T1000 (cell line): ENCODE data around the gene LTBR.
A peak's percentile ranks its signal among the peaks of the same experiment; 100 is the strongest.

Experiments
- DNase-seq: peaks from one replicate; lab custom pipeline; 2025; ENCODE audit warnings: mixed read lengths; lab: John Stamatoyannopoulos, UW

LTBR gene

GRCh38 chr12:6384499-6385436 lies 806 bp downstream of the LTBR start:
- DNase-seq = no peak

- DNase-seq = no peak
These were observed 2.1 kb downstream of the LTBR start for GRCh38 chr12:6386038-6386437.

GRCh38 chr12:6386491-6386890 lies 2.5 kb downstream of the LTBR start:
- no peak for DNase-seq

GRCh38 chr12:6387541-6387940 lies 3.6 kb downstream of the LTBR start:
- no peak for DNase-seq

DNA sequence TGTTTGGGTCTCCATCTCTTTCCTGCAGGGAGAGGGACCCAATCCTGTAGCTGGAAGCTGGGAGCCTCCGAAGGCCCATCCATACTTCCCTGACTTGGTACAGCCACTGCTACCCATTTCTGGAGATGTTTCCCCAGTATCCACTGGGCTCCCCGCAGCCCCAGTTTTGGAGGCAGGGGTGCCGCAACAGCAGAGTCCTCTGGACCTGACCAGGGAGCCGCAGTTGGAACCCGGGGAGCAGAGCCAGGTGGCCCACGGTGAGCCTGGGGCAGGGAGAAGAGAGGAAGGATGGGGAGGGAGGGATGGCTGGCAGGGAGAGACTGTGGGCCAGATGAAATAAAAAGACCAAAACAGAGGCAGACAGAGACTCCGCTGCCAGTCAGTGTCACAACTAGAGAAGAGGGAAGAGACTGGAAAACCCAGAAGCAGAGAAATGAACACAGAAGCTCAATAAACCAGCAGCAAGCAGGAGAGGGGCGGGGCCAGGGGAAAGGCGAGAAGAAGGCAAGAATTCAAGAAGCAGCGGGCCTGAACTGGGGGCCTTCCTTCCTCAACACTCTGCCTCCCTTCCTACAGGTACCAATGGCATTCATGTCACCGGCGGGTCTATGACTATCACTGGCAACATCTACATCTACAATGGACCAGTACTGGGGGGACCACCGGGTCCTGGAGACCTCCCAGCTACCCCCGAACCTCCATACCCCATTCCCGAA lies 6.3 kb downstream of the LTBR start:
- DNase-seq = no peak

GRCh38 chr12:6391013-6391412 lies 7.1 kb downstream of the LTBR start:
- no peak for DNase-seq

DNA sequence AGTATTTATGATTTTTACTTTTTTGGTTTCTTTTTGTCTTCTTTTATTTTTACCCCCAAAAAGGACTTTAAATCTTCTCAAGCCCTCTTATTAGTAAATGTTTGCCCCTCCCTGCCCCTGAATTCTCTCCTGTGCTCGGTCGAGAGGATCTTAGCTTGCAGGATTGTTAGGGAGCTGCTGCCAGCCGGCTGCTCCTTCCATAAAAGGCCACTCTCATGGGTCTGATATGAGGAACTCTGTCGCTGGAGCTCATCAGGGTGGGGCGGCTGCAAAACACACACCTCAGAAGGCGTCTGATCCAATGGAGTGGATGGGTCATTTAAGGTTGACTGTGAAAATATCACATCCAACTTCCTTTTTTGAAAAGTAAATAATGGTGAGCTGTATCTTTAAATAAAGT lies 8.5 kb downstream of the LTBR start:
- no peak for DNase-seq

DNA sequence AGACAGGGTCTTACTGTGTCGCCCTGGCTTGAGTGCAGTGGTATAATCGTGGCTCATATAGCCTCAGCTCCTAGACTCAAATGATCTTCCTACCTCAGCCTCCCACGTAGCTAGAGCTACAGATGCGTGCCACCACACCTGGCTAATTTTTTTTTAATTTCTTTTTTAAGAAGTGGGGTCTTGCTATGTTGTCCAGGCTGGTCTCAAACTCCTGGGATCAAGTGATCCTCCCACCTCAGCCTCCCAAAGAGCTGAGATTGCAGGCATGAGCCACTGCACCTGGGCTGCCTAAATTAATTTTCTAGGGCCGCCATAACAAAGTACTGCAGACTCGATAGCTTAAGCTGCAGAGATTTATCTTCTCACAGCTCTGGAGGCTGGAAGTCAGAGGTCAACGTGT lies 9.1 kb downstream of the LTBR start:
- DNase-seq = no peak

DNA sequence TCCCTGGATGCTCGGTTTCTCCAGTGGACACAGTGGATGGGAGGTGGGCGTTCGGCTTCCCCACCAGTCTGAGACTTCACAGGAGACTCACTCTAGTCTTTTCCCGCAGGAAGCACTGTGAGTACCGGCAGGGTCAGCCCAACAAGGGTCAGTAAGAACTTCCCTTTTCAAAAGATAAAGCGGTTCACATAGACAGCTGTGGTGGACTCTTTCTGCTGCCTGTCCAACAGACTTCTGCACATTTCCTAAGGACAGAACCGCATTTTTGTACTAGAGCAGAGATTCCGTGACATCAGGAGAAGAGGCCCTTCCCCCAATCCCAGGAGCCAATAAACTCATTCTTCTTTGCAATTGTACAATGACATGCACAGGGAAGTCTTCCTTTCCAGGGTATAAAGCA lies 10.4 kb downstream of the LTBR start:
- no peak for DNase-seq

- DNase-seq = no peak
These were observed 12.1 kb downstream of the LTBR start for GRCh38 chr12:6396031-6396430.

DNA sequence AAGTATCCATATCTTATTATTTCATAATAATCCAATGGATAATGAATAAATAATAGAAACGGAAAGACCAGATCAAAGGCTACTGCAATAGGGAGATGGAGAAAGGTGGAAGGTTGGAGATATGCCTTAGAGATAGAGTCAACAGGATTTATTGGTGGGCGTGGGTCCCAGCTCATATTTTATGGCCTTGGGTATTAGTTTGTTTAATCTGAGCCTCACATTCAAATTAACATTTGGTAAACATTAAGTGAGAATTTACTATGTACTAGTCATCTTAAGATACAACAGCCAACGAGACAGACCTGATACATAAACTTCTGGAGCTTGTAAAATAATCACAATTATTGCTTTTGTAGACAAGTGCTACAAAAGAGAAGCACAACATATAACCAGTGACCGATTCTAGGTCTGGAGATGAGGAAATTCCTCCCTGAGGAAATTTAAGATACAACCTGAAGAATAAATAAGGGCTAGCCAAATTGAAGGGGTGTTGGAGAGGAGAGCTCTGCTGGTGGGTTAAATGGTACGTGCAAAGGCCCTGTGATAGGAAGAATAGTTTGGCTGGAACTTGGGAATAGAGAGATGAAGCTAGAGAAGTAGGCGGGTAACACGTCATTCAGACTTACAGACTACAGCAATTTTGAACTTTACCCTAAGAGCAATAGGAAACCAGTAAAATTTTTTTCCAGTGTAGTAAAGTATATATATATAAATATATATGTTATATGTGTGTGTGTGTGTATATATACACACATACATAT lies 16.1 kb downstream of the LTBR start:
- no peak for DNase-seq

GRCh38 chr12:6404390-6404789 lies 20.4 kb downstream of the LTBR start:
- no peak for DNase-seq

GRCh38 chr12:6405963-6406362 lies 22.0 kb downstream of the LTBR start:
- DNase-seq = no peak

DNA sequence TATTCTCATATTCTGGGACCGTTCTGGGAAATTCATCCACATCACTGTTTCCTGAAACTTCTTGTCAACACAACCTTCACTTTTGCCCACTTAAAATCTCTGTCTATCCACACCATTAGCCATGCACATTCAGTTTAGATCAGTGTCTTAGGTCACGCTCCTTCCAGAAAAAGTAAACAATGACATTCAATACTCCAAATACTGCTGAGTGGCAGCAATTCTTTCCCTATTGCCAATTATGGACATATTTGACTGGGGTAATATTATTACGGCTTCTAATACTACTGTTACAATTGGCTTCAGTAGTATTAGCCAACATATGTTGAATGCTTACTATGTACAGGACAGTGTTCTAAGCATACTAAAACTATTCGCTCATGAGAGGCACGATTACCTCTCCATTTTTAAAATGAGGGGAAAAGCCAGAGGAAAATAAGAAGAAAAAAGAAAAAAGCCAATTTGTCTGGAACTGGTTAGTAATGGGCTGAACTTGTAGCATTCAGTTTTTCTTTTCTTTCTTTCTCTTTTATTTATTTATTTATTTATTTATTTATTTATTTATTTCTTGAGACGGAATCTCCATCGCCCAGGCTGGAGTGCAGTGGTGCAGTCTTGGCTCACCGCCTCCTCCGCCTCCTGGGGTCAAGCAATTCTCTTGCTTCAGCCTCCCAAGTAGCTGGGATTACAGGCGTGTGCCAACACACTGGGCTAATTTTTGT lies 23.4 kb downstream of the LTBR start:
- DNase-seq = no peak

GRCh38 chr12:6416596-6416995 lies 32.6 kb downstream of the LTBR start:
- DNase-seq = no peak

- DNase-seq = no peak
These were observed 34.8 kb downstream of the LTBR start for GRCh38 chr12:6418796-6419195.

DNA sequence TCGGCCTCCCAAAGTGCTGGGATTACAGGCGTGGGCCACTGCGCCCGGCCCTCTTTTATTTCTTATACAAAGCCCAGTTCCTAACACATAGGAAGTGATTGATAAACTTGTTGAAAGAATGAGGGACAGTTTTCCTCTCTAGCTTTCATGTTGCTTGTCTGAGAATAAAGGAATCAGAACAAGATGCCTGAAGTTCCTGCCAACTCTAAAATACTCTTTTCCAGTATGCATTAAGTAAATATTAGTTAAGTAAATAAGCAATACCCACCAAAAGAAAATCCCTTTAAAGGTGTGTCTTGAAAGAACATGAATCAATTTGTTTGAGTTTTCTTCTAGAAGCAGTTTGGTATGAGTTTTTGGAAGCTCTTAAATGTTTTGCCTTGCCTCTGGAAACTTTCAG lies 36.4 kb downstream of the LTBR start:
- DNase-seq = no peak

GRCh38 chr12:6423267-6424007 lies 39.5 kb downstream of the LTBR start:
- DNase-seq = peak; percentile 48

GRCh38 chr12:6424008-6424347 lies 40.0 kb downstream of the LTBR start:
- no peak for DNase-seq

DNA sequence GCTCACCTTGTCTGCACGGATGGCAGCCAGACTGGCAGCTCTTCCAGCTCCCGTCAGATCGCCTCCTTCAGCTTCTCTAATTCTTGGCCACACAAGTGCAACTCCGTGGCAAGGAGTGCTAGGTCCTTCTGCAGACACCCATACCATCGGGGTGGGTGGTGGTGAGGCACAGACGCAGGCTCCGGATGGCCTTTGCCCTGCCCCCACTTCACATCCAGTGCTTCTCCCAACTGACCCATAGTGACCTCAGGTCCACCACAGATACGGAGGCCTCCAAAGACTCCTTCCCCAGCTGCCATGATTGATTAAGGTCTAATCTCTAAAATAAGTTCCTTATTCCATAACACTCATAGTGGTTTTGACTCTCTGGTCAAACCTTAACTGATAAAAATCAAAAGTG lies 40.9 kb downstream of the LTBR start:
- no peak for DNase-seq
